ENCODE data around the gene SMIM9.
"Not testable (repeated sequence)": the region's sequence is repeated elsewhere in the genome, so short reads cannot be mapped to it uniquely, and the experiment has no call there.

Gene SMIM9

GRCh38 chrX:154834562-154834961, at the start of gene SMIM9:
Gene SMIM9, minus strand, starts transcription at chrX:154834662. Its CDS starts 3,806 bp downstream, at chrX:154830856.
- FAIRE-seq = no peak

GRCh38 chrX:154884069-154884468, 49.6 kb upstream of the SMIM9 start:
- FAIRE-seq; DNase-seq (ENCODE audit: insufficient read length, low spot score): not testable (repeated sequence)

More at GRCh38 chrX:154834562-154834961, at the start of gene SMIM9:
- DNase-seq (ENCODE audit: insufficient read length, low spot score) = no peak

GRCh38 chrX:154873329-154873728, 38.9 kb upstream of the SMIM9 start:
- DNase-seq (ENCODE audit: insufficient read length, low spot score) = no peak
- no peak for FAIRE-seq

- DNase-seq (ENCODE audit: insufficient read length, low spot score); FAIRE-seq: not testable (repeated sequence)
These were observed 34.1 kb upstream of the SMIM9 start for GRCh38 chrX:154868522-154868921.

- FAIRE-seq (no peak), DNase-seq (ENCODE audit: insufficient read length, low spot score) (no peak)
These were observed 20.8 kb upstream of the SMIM9 start for GRCh38 chrX:154855256-154855655.

GRCh38 chrX:154850957-154851611, 16.6 kb upstream of the SMIM9 start:
- FAIRE-seq (no peak), DNase-seq (ENCODE audit: insufficient read length, low spot score) (no peak)

GRCh38 chrX:154840856-154841255, 6.4 kb upstream of the SMIM9 start:
- FAIRE-seq (peak; percentile 68), DNase-seq (ENCODE audit: insufficient read length, low spot score) (peak; percentile 18)

GRCh38 chrX:154836163-154836562, 1.7 kb upstream of the SMIM9 start:
- FAIRE-seq = no peak

GRCh38 chrX:154833746-154834274, 652 bp downstream of the SMIM9 start:
- DNase-seq (ENCODE audit: insufficient read length, low spot score) = no peak
- FAIRE-seq = peak; percentile 23

More at GRCh38 chrX:154836163-154836562, 1.7 kb upstream of the SMIM9 start:
- no peak for DNase-seq (ENCODE audit: insufficient read length, low spot score)

- DNase-seq (ENCODE audit: insufficient read length, low spot score) (no peak), FAIRE-seq (peak; percentile 90)
These were observed 4.5 kb downstream of the SMIM9 start for GRCh38 chrX:154829926-154830442.

GRCh38 chrX:154829134-154829533, 5.3 kb downstream of the SMIM9 start:
- DNase-seq (ENCODE audit: insufficient read length, low spot score) = no peak
- peak; percentile 88 for FAIRE-seq

- DNase-seq (ENCODE audit: insufficient read length, low spot score) (no peak), FAIRE-seq (no peak)
These were observed 6.5 kb downstream of the SMIM9 start for GRCh38 chrX:154828016-154828408.

- no peak for DNase-seq (ENCODE audit: insufficient read length, low spot score)
- FAIRE-seq = peak; percentile 100
These were observed 7.1 kb downstream of the SMIM9 start for GRCh38 chrX:154827194-154828015.

- DNase-seq (ENCODE audit: insufficient read length, low spot score); FAIRE-seq: not testable (repeated sequence)
These were observed 8.9 kb downstream of the SMIM9 start for GRCh38 chrX:154825586-154825985.

- DNase-seq (ENCODE audit: insufficient read length, low spot score) = no peak
- no peak for FAIRE-seq
These were observed 9.8 kb downstream of the SMIM9 start for GRCh38 chrX:154824638-154825037.

- FAIRE-seq (no peak), DNase-seq (ENCODE audit: insufficient read length, low spot score) (no peak)
These were observed 12.4 kb downstream of the SMIM9 start for GRCh38 chrX:154822029-154822428.

GRCh38 chrX:154821523-154821922, 12.9 kb downstream of the SMIM9 start:
- FAIRE-seq (no peak), DNase-seq (ENCODE audit: insufficient read length, low spot score) (no peak)

GRCh38 chrX:154819771-154820341, 14.6 kb downstream of the SMIM9 start:
- DNase-seq (ENCODE audit: insufficient read length, low spot score) (no peak), FAIRE-seq (no peak)

- DNase-seq (ENCODE audit: insufficient read length, low spot score) (no peak), FAIRE-seq (peak; percentile 18)
These were observed 15.3 kb downstream of the SMIM9 start for GRCh38 chrX:154818916-154819770.

- DNase-seq (ENCODE audit: insufficient read length, low spot score); FAIRE-seq: not testable (repeated sequence)
These were observed 17.3 kb downstream of the SMIM9 start for GRCh38 chrX:154817048-154817618.

Data from GM19239 (cell line).